ENCODE measurements around the gene CBR3. TPM values are rescaled to one million over a fixed set of nuclear protein-coding genes. Genes with fewer than 3 reads are reported as not detected.

Gene CBR3
- total and polyA plus RNA-seq, 2 donors (not counting 1 experiment from before 2014, with no cell fraction given): 1.9 to 11.3 TPM

- H2AFZ ChIP-seq (ENCODE audit: insufficient read depth, low read depth, low read length, poor library complexity, severe bottlenecking): no peak overlapping the region
- Mint-ChIP-seq H3K27ac (no peak overlapping the region), H3K4me1 (peaks cover 40% of the 10 kb centered on the region), H3K27me3 (no peaks in the 10 kb centered on the region), H3K4me3 (no peak overlapping the region), H3K9me3 (ENCODE audit: insufficient read depth) (no peaks in the 10 kb centered on the region)
- TF ChIP-seq CTCF (IDR thresholded peaks at IDR 0.05) (no peak), EZH2 (IDR thresholded peaks at IDR 0.05; ENCODE audit: borderline replicate concordance, insufficient read depth, low read depth, low read length, poor library complexity, severe bottlenecking) (no peak)
- ATAC-seq (ENCODE audit: low read depth) (no peak), DNase-seq (no peak)
- no peak overlapping the region for H3K4me2 ChIP-seq (replicated peaks; ENCODE audit: low read depth, low read length, poor library complexity, severe bottlenecking)
- H3K27ac ChIP-seq (ENCODE audit: low read length in 2 of 2): no peak overlapping the region
- intact Hi-C loops (cut with micrococcal nuclease): no loop called here
- CTCF ChIA-PET: interaction anchor here (3.4 kb wide), 1 partner anchor 9 kb away, joined by 11 read pairs; no protein-coding TSS in a partner anchor
- no peaks in the 10 kb centered on the region for H3K27me3 ChIP-seq (replicated peaks in 1 of 4; ENCODE audit: control extremely low read depth in 1 of 4, control insufficient read depth in 3 of 4, insufficient read depth in 4 of 4, low read length in 3 of 4)
- no peak overlapping the region for H3K9ac ChIP-seq (ENCODE audit: low read length)
- H3K36me3 ChIP-seq (replicated peaks in 1 of 2; ENCODE audit: control extremely low read depth in 1 of 2, control insufficient read depth in 1 of 2, extremely low read depth in 1 of 2, insufficient read depth in 2 of 2, low read length in 1 of 2): peaks cover 0 to 34% of the 10 kb centered on the region in 2 experiments
- H3K4me3 ChIP-seq (ENCODE audit: control extremely low read depth in 1 of 5, extremely low read depth in 1 of 5, insufficient read depth in 1 of 5, low read depth in 2 of 5, low read length in 4 of 5): no peak overlapping the region
- H3K9me3 ChIP-seq (ENCODE audit: control extremely low read depth in 1 of 3, control insufficient read depth in 2 of 3, insufficient read depth in 1 of 3, low read length in 2 of 3): no peaks in the 10 kb centered on the region
- peaks cover 5 to 11% of the 10 kb centered on the region in 2 donors for H3K4me1 ChIP-seq (ENCODE audit: control insufficient read depth in 2 of 2, insufficient read depth in 2 of 2, low read length in 2 of 2)
- H3K79me2 ChIP-seq (ENCODE audit: control insufficient read depth, insufficient read depth, low read length): peaks cover 80% of the 10 kb centered on the region
- 100% methylated on average over 5 of the region's 5 CpGs for WGBS (ENCODE audit: insufficient coverage)
- peaks cover 56% of the 10 kb centered on the region for H4K20me1 ChIP-seq (ENCODE audit: control insufficient read depth, insufficient read depth, low read length, poor library complexity, severe bottlenecking)
- POLR2A ChIA-PET: interaction anchor here (0.6 kb wide), 1 partner anchor 207 kb away, joined by 3 read pairs; no protein-coding TSS in a partner anchor
These were observed 27.8 kb downstream of the CBR3 start for GRCh38 chr21:36162631-36163030.
